DMS 273 treated with DMSO at 0.1 percent for 48 hours (cell line): ENCODE results near the gene XAF1.
"Not testable (repeated sequence)": the region's sequence is repeated elsewhere in the genome, so short reads cannot be mapped to it uniquely, and the experiment has no call there.

Experiments used
- DNase-seq: peaks from one replicate; lab custom pipeline; 2025; lab: John Stamatoyannopoulos, UW

Gene XAF1

GRCh38 chr17:6753546-6753945 lies 2.3 kb upstream of the XAF1 start:
- DNase-seq: no peak

DNA sequence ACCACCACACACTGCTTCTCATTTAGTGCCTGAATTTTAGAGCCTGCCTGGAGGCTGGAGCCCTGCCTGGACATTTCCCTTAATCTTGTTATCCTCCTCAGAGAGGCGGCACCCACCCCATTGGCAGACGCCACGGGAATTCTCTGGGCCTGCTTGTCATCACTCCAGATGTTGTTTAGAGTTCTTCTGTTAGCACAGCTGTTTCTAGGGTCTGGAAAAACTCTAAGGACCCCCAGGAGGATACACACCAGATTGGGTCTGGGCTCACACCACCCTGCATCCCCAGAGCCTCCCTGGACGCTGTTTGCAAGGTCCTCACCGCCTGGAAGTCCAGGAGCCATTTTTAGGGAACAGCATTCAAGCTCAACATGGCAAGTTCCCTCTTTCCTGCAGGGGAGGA lies 565 bp upstream of the XAF1 start:
- DNase-seq: no peak

DNA sequence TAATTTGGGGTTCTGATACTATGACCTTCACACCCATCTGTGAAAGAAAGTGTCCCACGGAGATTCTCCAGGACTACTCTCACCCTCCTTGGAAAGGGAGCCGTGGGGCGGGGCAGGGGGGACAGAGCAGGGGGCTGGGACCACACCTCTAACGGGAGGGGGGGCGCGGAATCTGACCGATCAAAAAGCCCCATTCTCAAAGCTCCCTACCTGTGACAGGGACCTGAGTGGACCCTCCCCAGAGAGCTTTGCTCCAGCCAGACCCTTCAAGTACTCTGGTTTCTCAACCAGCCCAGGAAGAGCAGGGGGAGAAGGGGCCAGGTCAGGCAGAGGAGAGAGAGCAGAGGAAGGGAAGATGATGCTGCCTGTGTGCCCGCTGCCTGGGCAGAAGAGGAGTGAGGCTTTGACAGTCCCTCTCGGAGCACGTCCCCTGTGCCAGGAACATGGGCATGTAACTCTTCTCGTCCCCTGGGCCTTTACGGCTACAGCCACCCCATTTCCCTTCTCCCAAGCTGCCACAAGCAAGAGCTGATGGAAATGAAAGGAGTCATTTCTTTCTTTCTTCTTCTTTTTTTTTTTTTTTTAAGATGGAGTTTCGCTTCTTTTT lies 682 bp downstream of the XAF1 start:
- DNase-seq: no peak

DNA sequence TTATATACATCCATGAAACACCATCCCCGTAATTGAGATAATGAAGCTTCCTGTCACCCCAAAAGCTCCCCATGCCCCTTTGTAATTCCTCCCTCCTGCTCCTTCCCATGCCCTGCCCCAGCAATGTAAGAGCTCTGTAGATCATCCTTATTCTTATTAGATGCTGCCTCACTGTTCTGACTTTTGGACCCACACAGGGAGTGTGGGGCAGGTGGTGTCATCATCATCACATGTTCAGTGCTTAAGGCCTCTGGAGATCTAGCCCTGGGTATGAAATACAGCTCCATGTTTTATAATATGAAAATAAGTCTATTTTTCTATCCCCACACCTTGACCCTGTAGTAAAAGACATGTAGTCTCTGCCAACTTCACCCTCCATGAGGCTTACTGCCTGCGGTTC lies 1.9 kb downstream of the XAF1 start:
- no peak for DNase-seq

GRCh38 chr17:6761779-6762178 lies 5.9 kb downstream of the XAF1 start:
- no peak for DNase-seq

DNA sequence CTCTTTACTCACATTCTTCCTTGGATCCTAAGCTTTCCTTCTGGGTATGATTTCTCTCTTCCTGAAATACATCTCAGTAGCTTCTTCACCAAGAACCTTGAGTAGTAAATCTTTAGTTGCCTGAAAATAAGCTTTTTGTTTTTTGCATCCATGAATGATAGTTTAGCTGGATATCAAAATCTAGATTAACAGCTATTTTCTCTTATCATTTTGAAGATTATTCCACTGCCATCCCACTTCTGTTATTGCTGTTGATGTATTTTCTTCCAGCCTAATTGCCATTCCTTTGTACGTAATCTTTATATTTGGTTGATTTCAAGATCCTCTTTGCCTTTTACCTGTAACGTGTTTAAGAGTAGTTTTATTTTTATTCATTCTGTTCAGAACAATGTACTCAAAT lies 12.6 kb downstream of the XAF1 start:
- DNase-seq: no peak

DNA sequence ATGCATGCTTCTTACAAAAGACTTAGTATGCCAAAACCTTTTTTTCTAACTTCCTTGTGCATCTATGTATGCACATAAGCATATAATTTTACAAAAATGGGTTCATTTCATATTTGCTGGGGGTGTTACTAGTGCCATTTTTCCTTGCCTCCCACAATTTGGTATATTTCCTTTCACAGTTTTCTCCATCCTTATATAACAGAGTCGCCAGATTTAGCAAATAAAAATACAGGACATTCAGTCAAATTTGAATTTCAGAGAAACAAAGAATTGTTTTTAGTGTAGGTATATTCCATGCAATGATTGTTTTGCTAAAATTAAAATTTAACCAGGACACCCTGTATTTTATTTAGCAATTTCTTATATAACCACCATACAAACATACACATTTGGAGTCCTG lies 16.2 kb downstream of the XAF1 start:
- no peak for DNase-seq

- DNase-seq: not testable (repeated sequence)
Measured at GRCh38 chr17:6774906-6775305, 19.1 kb downstream of the XAF1 start.

GRCh38 chr17:6775871-6776405 lies 20.1 kb downstream of the XAF1 start, which contains the start of gene FBXO39:
FBXO39 (plus strand) TSS chr17:6776215; CDS start chr17:6779869, 3,654 bp downstream.
- no peak for DNase-seq

DNA sequence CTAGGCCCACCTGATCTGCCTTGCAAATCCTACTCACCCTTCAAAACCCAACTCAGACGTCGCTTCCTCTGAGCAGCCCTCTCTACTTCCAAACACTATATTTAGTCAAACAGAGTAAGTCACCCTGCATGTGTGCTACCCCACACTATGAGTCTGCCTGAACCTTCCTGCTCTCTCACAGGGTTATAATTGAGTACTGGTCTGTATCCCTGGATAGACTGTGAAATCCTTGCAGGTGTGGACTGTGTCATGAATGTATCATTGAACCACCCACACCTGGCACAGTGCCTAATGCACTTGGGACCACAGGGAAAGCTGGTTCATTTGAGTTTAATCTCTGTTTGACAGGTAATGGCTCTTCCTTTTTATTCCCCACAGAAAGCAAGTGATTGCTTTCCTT lies 23.6 kb downstream of the XAF1 start:
- no peak for DNase-seq

DNA sequence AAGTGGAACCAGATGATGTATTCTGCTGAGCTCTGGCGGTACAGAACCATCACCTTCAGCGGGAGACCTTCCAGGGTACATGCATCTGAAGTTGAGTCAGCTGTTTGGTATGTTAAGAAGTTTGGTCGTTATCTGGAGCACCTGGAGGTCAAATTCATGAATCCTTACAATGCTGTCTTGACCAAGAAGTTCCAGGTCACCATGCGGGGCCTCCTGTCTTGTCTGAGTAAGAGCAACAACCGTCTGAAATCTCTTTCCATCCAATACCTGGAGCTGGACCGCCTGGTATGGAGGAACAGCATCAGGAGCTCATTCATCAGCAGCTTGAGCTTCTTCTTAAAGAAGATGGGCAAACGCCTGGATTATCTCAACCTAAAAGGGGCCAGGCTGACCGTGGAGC lies 24.2 kb downstream of the XAF1 start:
- no peak for DNase-seq

DNA sequence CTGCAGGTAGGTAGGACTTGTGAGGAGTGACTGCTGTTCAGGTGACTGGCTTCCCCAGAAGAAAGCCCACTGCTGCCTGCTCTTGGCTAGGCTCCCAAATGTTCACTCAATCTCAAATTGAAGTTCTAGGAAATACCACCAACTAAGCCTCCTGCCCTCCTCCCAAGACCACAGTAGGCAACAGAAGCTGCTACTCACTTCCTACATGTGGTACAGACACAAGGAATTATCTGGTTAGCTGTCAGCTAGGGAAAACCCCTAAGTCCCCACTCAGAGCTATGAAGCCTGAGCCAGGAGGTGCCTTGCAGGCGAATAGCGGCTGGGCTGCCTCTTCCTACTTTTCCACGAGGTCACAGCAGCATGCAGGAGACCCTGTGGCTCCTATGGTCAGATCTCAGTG lies 25.0 kb downstream of the XAF1 start:
- no peak for DNase-seq

GRCh38 chr17:6782244-6782643 lies 26.4 kb downstream of the XAF1 start:
- DNase-seq: no peak

GRCh38 chr17:6786618-6787017 lies 30.8 kb downstream of the XAF1 start:
- DNase-seq: no peak

DNA sequence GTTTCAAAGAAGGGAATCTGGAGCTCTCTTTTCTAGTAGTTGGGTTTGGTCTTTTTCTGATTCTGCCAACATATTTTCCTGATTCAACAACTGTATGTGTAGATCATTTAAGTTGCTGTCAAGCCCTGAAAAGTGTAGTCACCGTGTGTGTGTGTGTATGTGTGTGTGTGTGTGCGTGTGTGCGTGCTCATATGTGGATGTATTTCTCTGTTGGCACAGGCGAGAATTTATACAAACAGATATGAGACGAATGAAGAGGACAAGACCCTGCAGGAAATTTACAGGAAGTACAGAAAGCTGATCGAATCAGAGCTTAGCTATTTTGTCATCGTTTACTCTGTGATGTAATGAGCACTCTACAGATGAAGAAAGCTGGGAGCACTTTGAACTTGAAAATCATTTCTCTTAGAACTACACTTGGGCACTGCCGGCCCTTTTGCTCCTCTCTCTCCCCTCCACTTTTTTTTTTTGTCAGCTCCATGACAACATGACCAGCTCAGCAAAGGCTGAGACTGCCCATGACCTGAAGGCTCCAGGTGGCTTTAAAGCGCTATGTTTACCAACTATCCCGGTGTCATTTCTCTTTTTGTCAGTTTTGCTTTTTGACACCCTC lies 31.3 kb downstream of the XAF1 start:
- no peak for DNase-seq

DNA sequence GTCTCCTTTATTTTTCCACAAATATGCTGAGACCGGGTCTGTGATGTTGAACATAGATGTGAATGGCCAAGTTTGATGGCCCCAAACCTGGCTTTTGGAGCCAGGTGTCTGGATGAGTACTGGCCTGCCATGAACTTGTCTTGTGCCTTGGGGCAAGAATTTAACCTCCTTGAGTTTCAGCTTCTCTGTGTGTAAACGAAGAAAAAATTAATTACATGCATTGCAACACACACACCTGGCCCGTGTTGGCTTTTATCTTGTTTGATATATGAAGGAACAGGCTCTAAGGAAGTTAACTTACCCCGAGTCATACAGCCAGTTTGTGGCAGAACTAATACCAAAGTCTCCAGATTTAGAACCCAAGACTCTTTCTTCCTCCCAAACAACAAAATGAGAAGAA lies 33.3 kb downstream of the XAF1 start:
- no peak for DNase-seq

GRCh38 chr17:6793748-6794493 lies 38.1 kb downstream of the XAF1 start:
- no peak for DNase-seq

DNA sequence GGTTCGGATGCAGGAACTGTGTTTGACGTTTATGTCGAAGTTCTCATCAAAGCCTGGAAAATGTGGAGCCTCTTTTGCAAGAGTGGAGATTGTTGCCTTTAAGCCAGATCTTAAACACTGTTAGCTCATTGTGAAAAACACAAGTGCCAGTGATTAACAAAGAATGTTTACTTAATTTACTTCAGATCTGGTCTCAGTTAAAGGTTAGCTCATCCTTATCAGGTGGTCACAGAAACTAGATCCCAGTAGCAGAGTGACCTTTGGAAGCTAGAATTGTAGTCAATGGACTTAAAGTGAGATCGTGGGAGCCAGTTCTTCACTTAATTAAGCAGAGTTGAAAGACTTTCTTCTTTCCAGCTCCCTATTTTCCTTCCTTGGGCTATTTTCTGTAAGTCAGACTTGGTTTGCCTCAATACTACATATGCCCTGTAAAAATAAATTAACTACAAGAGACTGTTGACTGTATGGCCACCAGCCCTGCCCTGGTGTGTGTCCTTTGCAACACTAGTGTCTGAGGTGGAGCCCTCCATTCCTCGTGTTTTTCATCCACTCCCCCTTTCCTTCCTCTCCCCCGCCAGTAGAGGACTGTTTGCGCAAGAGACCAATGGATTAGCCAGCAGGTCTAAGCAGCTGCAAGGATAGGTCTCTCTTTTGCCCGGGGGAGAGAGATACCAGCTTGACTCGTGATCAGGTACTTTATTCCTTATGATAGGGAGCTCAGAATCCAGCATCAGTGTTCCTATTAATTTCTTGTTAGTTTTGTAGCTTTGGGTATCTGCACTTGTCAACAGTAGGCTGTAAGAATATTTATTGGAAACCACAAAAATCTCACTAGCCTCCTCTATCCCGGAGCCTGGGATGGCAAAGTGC lies 40.4 kb downstream of the XAF1 start:
- no peak for DNase-seq

DNA sequence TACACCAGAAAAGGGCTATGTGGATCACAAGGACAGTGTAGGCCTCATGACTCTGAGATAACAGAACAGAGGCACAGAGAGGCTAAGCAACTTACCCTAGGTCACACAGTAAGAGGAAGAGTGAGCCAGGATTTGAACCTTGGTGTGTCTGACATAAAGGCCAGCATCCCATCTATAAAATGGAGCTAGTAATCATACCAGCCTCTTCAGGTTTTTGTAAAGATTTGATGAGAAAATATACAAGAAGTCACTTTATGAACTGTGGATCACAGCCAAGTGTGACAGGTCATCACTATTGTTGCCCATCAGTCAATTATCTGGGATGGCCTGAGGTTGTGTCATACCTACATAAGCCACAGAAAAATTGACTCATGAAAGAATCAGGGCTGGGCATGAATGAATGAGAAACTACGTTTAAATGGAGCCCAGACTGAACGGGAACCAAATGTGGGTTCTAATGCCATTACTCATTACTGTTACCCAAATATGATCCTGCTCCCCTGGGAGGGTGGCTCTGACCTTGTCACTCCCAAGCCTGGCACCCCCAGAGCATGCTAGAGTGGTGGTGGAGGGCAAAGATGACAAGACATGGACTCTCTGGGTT lies 41.1 kb downstream of the XAF1 start:
- no peak for DNase-seq

GRCh38 chr17:6797718-6798351 lies 42.0 kb downstream of the XAF1 start:
- DNase-seq: no peak

GRCh38 chr17:6799738-6800137 lies 43.9 kb downstream of the XAF1 start:
- DNase-seq: no peak
